ENCODE results near the gene HIC2. TPM values are rescaled to one million over a fixed set of nuclear protein-coding genes. Genes with fewer than 3 reads are reported as not detected.
"Not testable (repeated sequence)": the region's sequence is repeated elsewhere in the genome, so short reads cannot be mapped to it uniquely, and the experiment has no call there.

The HIC2 gene
- total and polyA plus RNA-seq, 9 of the 15 experiments (the other 6 are each of a cell fraction or from before 2014, with no cell fraction given): 1.7 to 117 (median 35.5) TPM

DNA sequence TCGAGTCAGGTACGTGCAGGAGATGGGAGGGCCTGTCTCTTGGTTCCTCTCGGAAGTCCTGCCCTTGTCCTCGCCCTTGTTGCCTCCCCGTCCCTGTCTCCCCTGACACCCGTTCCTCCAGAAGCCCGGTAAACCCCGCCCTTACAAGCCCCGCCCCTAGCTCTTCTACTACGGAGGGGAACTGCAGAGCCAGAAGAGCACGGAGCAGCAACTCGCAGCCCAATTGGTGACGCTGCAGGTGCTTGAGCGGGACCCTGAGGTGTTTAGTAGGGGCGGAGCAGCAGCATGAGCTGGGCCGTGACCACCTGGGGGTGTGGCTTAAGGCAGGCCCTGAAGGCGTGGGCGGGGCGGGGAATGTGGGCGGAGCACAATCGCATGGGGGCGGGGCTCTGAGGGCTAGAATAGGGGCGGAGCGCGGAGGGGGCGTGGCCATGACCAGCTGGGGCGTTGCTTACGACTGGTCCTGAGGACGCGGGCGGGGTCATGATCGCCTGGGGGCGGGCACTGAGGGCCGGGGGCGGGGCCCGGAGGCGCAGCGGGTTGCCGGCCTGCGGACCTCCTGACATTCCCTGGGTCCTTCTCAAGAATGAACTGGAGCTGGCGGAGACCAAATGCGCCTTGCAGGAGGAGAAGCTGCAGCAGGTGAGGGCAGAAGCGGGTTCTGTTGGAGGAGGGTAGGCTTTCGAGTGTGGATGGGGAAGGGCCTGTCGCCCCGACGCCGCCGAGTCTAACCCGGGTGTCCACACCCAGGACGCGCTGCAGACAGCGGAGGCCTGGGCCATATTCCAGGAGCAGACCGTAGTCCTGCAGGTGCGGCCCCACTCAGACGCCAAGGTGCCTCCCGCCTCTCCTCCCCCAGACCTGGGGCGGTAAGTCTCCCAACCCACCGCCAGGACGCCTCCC, 51.3 kb downstream of the HIC2 start (continued):
- TF ChIP-seq SPI1 (IDR thresholded peaks at IDR 0.05; ENCODE audit: borderline replicate concordance, low read depth, low read length) (peak; percentile 38), PHF8 (IDR thresholded peaks at IDR 0.05; ENCODE audit: borderline replicate concordance, low read length) (peak; percentile 17; the same call in 1 of the 2 replicates), GABPA (tag; conservative IDR thresholded peaks at IDR 0.05; ENCODE audit: low read depth) (peak; percentile 74), FOXK2 (conservative IDR thresholded peaks at IDR 0.05 in 1 of 2, IDR thresholded peaks at IDR 0.05 in 1 of 2; ENCODE audit: low read depth in 2 of 2) (peak; percentile 84 to 85), CBX3 (IDR thresholded peaks at IDR 0.05; ENCODE audit: borderline replicate concordance in 1 of 2, low read length in 2 of 2) (peak in 1 of 2 experiments; percentile 23; a peak in 1 of 3 replicates), ZNF263 (CRISPR knock-in tag; IDR thresholded peaks at IDR 0.05; ENCODE audit: borderline replicate concordance) (peak; percentile 59; the same call in 1 of the 2 replicates), NFIC (IDR thresholded peaks at IDR 0.05) (0 out of 2 replicates have a peak, but pooled peaks have one; percentile 11), ZBTB11 (CRISPR knock-in tag; IDR thresholded peaks at IDR 0.05) (peak in 2 of 3 experiments; percentile 55 to 90; a peak in 3 of 6 replicates), ZBTB7A (IDR thresholded peaks at IDR 0.05; ENCODE audit: borderline replicate concordance, control insufficient read depth, low read depth, low read length) (peak; percentile 21; the same call in 1 of the 2 replicates), KLF6 (CRISPR knock-in tag; IDR thresholded peaks at IDR 0.05; ENCODE audit: borderline replicate concordance) (peak; percentile 76), MYC (IDR thresholded peaks at IDR 0.05; ENCODE audit: low read depth, low read length) (0 out of 2 replicates have a peak, but pooled peaks have one; percentile 15), SIN3A (IDR thresholded peaks at IDR 0.05; ENCODE audit: borderline replicate concordance in 2 of 2, control insufficient read depth in 1 of 2, low read depth in 2 of 2, low read length in 2 of 2) (0 out of 4 replicates have a peak, but pooled peaks of 1 of the 2 experiments have one; percentile 34), RAD21 (CRISPR knock-in tag; conservative IDR thresholded peaks at IDR 0.05 in 1 of 2, IDR thresholded peaks at IDR 0.05 in 1 of 2) (peak in 1 of 2 experiments; percentile 16; a peak in 1 of 4 replicates), YY1 (IDR thresholded peaks at IDR 0.05; ENCODE audit: borderline replicate concordance in 1 of 3, control insufficient read depth in 1 of 3, extremely low read depth in 1 of 3, insufficient read depth in 3 of 3, insufficient read length in 1 of 3, insufficient replicate concordance in 2 of 3, low read depth in 1 of 3, low read length in 2 of 3) (peak in 1 of 3 experiments; percentile 41), RFX1 (IDR thresholded peaks at IDR 0.05) (peak; percentile 59), CREB1 (CRISPR knock-in tag; IDR thresholded peaks at IDR 0.05) (peak; percentile 62; the same call in 1 of the 2 replicates)
- TF ChIP-seq MYC (CRISPR knock-in tag; IDR thresholded peaks at IDR 0.05; ENCODE audit: borderline replicate concordance, low read depth); CREB1 (IDR thresholded peaks at IDR 0.05): not testable (repeated sequence)
- TF ChIP-seq, protein P1, sequence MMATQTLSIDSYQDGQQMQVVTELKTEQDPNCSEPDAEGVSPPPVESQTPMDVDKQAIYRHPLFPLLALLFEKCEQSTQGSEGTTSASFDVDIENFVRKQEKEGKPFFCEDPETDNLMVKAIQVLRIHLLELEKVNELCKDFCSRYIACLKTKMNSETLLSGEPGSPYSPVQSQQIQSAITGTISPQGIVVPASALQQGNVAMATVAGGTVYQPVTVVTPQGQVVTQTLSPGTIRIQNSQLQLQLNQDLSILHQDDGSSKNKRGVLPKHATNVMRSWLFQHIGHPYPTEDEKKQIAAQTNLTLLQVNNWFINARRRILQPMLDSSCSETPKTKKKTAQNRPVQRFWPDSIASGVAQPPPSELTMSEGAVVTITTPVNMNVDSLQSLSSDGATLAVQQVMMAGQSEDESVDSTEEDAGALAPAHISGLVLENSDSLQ (IDR thresholded peaks at IDR 0.05): peak; percentile 61

All from K562 (cell line).